Uterus (tissue), 4 donors: Measurements from ENCODE around the gene CTSE. TPM values are rescaled to one million over a fixed set of nuclear protein-coding genes. Genes with fewer than 3 reads are reported as not detected.

Experiments
- DNase-seq, 2 donors: peaks; one replicate each; pipeline ENCODE4 v3.0.0-alpha.2; 2019 to 2020
- H3K27ac ChIP-seq, 2 donors: fragments of 200-600 bp; sonication (generic); 1 replicate in 1 of 2; 2 replicates in 1 of 2; pipeline ENCODE4 v1.5.1; 2016 to 2018
- H3K27me3 ChIP-seq, 2 donors: fragments of 200-600 bp; sonication (generic); one replicate each; pipeline ENCODE4 v1.5.1; 2018 to 2019; ENCODE audit warnings: control low read depth in 1 of 2
- H3K36me3 ChIP-seq, 2 donors: fragments of 200-600 bp; sonication (generic); one replicate each; pipeline ENCODE4 v1.5.1; 2019; ENCODE audit warnings: control low read depth in 1 of 2
- H3K4me1 ChIP-seq, 2 donors: fragments of 200-600 bp; sonication (generic); one replicate each; pipeline ENCODE4 v1.5.1; 2018 to 2019; ENCODE audit warnings: control low read depth in 1 of 2
- H3K4me3 ChIP-seq, 2 donors: fragments of 200-600 bp; sonication (generic); 1 replicate in 1 of 2; 2 replicates in 1 of 2; pipeline ENCODE4 v1.5.1; 2018 to 2019; ENCODE audit warnings: mild to moderate bottlenecking in 1 of 2
- H3K9me3 ChIP-seq, 2 donors: fragments of 200-600 bp; sonication (generic); one replicate each; pipeline ENCODE4 v1.5.1; 2019; ENCODE audit warnings: control low read depth in 1 of 2
- POLR2A ChIP-seq, 2 donors: fragments of 450-650 bp; IDR thresholded peaks; one replicate each; pipeline ENCODE4 v1.6.1; 2016; ENCODE audit warnings: antibody characterized with exemption in 2 of 2, mild to moderate bottlenecking in 1 of 2, moderate library complexity in 1 of 2
- intact Hi-C: fragments of 100-400 bp; cut with DNase I; formaldehyde crosslinking; loops from one replicate; pipeline ENCODE4 v1.15.1; 2023; ENCODE audit warnings: low total_unique reads
- total RNA-seq, 4 donors: library from RNA; depleted of rRNA in 3 of 4; stranded (reverse); fragments of >200 nt in 3 of 4; gene quantifications; one replicate each; pipeline versions ENCODE4 v1.1.0 to v1.2.4, GENCODE V29; 2014 to 2023
- TF ChIP-seq, protein P1 (sequence below), 4 experiments: fragments of 200-600 bp in 2 of 4; fragments of 450-650 bp in 2 of 4; sonication (generic) in 2 of 4; IDR thresholded peaks; one replicate each; pipeline ENCODE4 v1.5.1; 2016 to 2019; ENCODE audit warnings: antibody characterized with exemption in 4 of 4, mild to moderate bottlenecking in 2 of 4, moderate library complexity in 1 of 4
- donor health status: DM: yes; HTN: yes; CAD: no.

The CTSE gene
- total RNA-seq, 4 donors from 2014 or later: 0.21 TPM; not detected in 3

DNA sequence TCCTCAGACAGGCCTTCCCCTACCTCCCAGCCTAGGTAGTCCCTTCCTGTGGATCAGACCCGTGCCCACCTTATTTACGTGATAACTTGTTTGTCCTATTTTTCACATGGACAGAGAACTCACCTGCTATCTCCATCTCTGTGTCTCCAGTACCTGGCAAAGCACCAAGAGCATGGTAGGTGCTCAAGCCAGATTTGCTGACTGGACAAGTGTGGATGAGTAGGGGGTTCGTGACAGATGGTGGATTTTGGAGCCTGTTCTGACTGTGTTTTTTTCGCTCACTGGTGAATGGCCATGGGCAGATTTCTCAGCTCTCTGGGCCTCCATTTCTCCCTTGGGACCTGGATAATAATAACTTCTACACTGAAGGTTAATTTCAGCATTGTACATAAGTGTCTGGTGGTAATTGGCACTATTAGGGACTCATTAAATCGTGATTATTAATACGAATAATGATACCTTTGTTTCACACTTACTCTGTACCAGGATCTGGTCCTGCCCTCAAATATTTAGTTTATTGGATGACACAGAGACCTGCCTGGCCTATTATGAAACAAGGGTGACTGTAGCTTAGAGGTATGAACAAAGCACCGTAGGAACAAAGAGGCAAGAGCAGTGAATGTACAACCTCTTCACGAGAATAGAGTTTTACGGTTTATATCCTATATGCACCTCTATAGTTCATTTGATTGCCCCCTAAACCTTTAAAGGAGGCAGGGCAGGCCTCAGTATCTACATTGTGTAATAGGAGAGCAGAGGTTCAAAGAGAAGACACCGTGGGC is 56.0 kb downstream of the CTSE start:
- H3K36me3 ChIP-seq: no peaks in the 10 kb centered on the region
- intact Hi-C loops: no loop called here
- TF ChIP-seq POLR2A (IDR thresholded peaks at IDR 0.05): no peak
- TF ChIP-seq, protein P1, sequence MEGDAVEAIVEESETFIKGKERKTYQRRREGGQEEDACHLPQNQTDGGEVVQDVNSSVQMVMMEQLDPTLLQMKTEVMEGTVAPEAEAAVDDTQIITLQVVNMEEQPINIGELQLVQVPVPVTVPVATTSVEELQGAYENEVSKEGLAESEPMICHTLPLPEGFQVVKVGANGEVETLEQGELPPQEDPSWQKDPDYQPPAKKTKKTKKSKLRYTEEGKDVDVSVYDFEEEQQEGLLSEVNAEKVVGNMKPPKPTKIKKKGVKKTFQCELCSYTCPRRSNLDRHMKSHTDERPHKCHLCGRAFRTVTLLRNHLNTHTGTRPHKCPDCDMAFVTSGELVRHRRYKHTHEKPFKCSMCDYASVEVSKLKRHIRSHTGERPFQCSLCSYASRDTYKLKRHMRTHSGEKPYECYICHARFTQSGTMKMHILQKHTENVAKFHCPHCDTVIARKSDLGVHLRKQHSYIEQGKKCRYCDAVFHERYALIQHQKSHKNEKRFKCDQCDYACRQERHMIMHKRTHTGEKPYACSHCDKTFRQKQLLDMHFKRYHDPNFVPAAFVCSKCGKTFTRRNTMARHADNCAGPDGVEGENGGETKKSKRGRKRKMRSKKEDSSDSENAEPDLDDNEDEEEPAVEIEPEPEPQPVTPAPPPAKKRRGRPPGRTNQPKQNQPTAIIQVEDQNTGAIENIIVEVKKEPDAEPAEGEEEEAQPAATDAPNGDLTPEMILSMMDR (IDR thresholded peaks at IDR 0.05): no peak
- no peak for DNase-seq
- H3K4me1 ChIP-seq: no peaks in the 10 kb centered on the region
- H3K4me3 ChIP-seq: no peak overlapping the region
- H3K27ac ChIP-seq: no peak overlapping the region
- no peaks in the 10 kb centered on the region for H3K9me3 ChIP-seq
- H3K27me3 ChIP-seq: no peaks in the 10 kb centered on the region

DNA sequence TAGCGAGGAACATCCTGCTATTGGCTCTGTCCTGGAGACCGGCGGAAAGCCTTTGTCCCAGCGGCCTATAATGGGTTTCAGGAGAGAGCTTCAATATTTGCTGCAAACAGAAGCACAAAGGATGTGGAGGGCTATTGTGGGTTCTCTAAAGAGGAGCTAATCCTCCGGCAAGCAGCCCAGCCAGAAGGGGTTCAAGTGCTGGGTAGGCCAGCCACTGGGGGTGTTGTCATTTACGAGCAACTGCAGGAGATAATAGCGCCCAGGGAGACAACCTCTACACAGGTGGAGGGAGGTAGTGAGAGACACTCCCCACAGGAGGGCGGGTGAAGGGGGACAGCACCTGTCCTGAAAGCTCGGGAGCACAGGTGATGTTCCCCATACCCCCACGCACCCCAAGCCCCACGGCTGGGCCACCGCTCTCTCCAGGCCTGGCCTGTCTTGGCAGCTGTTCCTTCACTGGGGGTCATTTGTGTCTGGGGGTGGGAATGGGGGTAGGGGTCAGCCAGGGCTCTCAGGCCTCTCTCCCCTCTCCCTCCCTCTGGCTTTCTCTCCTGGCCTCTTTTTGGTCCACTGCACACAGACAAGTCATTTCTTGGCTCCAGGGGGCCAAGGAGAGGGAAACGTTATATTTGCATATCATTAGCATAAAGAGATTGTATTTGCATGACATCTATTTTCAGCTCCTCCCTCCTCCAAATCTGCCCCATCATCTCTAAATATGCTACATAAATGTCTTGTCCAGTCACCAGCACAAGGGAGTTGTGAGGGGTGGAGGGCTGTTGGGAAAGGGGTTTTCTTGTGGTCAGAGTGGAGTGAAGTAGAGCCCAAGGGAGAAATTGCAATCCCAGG is 58.4 kb downstream of the CTSE start:
- intact Hi-C loops: no loop called here

GRCh38 chr1:205963352-205964155 is 60.1 kb downstream of the CTSE start:
- intact Hi-C loops: no loop called here
- no peak for DNase-seq
- H3K4me1 ChIP-seq: no peaks in the 10 kb centered on the region
- H3K9me3 ChIP-seq: no peaks in the 10 kb centered on the region
- H3K36me3 ChIP-seq: no peaks in the 10 kb centered on the region
- no peak overlapping the region for H3K27ac ChIP-seq
- H3K4me3 ChIP-seq: no peak overlapping the region
- H3K27me3 ChIP-seq: no peaks in the 10 kb centered on the region
- TF ChIP-seq POLR2A (IDR thresholded peaks at IDR 0.05): no peak
- TF ChIP-seq, protein P1 (IDR thresholded peaks at IDR 0.05): no peak

More for the DNA sequence above, 58.4 kb downstream of the CTSE start:
- no peak overlapping the region for H3K4me3 ChIP-seq
- H3K36me3 ChIP-seq: no peaks in the 10 kb centered on the region
- no peaks in the 10 kb centered on the region for H3K27me3 ChIP-seq
- DNase-seq: no peak
- no peak overlapping the region for H3K27ac ChIP-seq
- no peaks in the 10 kb centered on the region for H3K4me1 ChIP-seq
- no peaks in the 10 kb centered on the region for H3K9me3 ChIP-seq
- TF ChIP-seq POLR2A (IDR thresholded peaks at IDR 0.05): no peak
- TF ChIP-seq, protein P1 (IDR thresholded peaks at IDR 0.05): no peak

DNA sequence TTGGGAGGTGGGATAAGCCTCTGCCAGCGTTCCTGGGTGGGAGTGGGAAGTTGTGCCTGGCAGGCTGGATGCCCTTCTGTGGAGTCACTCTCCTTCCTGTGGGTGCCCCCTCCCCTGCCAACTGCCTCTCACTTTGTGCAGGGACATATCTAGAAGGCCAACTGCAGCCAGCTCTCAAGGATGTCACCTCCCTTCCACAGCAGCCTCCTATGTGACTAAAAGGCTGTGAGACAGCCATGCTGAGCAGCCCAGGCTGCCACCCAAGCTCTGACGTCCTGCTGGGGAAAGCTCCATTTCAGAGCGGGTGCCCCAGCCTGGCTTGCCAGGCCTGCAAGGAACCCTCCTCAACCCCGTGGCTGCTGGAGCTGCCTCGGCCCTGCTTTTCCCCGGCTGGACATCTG is 60.9 kb downstream of the CTSE start:
- H3K27ac ChIP-seq: no peak overlapping the region
- intact Hi-C loops: no loop called here
- no peak for DNase-seq

More for the DNA sequence above, 60.9 kb downstream of the CTSE start:
- H3K4me1 ChIP-seq: no peaks in the 10 kb centered on the region
- H3K27me3 ChIP-seq: no peaks in the 10 kb centered on the region
- H3K9me3 ChIP-seq: no peaks in the 10 kb centered on the region
- TF ChIP-seq POLR2A (IDR thresholded peaks at IDR 0.05): no peak
- TF ChIP-seq, protein P1 (IDR thresholded peaks at IDR 0.05): no peak
- no peaks in the 10 kb centered on the region for H3K36me3 ChIP-seq
- no peak overlapping the region for H3K4me3 ChIP-seq
